Measurements from ENCODE around the gene ZNF765. TPM values are rescaled to one million over a fixed set of nuclear protein-coding genes. Genes with fewer than 3 reads are reported as not detected.
"Not testable (repeated sequence)": the region's sequence is repeated elsewhere in the genome, so short reads cannot be mapped to it uniquely, and the experiment has no call there.

The ZNF765 gene
- polyA plus RNA-seq: 11.0 TPM

DNA sequence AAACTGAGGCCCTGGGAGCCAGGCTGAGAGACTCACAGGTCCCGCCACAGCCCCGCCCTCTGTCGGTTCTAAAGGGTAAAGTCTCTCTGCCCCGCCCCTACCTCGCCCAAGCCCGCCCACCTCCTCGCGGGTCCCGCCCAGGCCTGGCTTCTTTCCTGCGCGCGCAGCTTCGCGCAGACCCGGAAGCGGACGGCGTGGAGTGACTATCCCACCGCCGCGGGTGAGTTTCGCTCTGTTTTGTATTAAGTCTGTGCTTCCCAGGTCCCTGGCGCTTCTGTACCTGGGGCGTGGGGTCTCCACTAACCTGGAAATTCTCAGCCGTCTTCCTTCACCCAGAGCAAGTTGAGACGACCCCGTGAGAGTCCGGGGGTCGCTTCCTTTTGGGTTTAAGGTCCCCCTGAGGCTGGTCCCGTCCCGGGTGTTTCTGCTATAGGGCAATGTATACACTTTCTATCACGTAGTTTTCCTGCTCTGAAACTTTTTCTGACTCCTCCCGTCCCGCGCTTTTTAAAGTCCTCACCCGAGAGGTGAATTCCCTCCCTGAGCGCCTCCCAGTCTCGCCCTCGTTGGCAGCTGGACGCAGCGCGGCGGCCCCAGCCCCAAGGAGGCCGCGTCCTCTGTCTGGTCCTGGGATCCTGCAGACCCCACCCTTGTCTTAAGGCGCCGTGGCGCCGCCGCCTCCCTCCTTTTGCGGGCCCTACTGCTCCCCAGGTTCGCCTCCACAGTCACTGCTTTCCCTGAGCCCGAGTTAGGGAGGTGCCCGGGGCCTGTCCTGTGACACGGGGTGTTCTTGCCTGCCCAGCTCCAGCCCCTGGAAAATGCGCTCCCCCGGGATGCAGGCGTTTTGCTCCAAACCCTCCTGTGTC, at the start of gene ZNF765:
TSS of gene ZNF765 (plus strand) at position 176 of the 866 bp plus-strand sequence. CDS start 2,867 bp downstream, outside the sequence.
- Mint-ChIP-seq H3K36me3 (peaks cover 14% of the 10 kb centered on the region), H3K9me3 (peaks cover 7 to 14% (median 13%) of the 10 kb centered on the region in 3 donors), H3K4me1 (peaks cover 13 to 37% (median 21%) of the 10 kb centered on the region in 3 donors), H3K4me3 (peak within 1 kb of the TSS; percentile 97 to 99 (median 98)), H3K27ac (peak within 1 kb of the TSS; percentile 90 to 96 (median 93)), H3K27me3 (no peaks in the 10 kb centered on the region)

DNA sequence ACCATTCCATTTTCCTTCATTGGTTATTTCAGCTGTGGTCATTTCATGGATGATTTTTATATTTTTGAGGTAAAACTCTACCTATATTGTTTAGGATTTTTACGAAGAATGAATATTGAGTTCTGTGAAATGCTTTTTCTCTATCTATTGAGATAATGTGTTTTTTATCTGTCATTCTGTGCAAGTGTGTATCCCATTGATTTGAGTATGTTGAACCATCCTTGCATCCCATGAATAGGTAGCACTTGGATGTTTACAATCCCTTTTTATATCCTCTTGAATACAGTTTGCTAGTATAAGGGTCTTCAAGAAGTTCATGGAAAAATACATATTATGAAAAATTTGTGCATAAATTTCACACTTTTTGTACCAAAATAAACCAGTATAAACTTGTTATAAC, 39.2 kb upstream of the ZNF765 start:
- H3K27ac Mint-ChIP-seq: peak overlapping the region in 1 of 3 donors; percentile 19
- no peaks in the 10 kb centered on the region for H3K27me3 Mint-ChIP-seq
- H3K4me3 Mint-ChIP-seq: peak overlapping the region in 1 of 4 donors; percentile 5
- peaks cover 8% of the 10 kb centered on the region for H3K36me3 Mint-ChIP-seq
- H3K4me1 Mint-ChIP-seq: peaks cover 0 to 1% (median 0%) of the 10 kb centered on the region in 3 donors
- peaks cover 22 to 45% (median 41%) of the 10 kb centered on the region in 3 donors for H3K9me3 Mint-ChIP-seq

DNA sequence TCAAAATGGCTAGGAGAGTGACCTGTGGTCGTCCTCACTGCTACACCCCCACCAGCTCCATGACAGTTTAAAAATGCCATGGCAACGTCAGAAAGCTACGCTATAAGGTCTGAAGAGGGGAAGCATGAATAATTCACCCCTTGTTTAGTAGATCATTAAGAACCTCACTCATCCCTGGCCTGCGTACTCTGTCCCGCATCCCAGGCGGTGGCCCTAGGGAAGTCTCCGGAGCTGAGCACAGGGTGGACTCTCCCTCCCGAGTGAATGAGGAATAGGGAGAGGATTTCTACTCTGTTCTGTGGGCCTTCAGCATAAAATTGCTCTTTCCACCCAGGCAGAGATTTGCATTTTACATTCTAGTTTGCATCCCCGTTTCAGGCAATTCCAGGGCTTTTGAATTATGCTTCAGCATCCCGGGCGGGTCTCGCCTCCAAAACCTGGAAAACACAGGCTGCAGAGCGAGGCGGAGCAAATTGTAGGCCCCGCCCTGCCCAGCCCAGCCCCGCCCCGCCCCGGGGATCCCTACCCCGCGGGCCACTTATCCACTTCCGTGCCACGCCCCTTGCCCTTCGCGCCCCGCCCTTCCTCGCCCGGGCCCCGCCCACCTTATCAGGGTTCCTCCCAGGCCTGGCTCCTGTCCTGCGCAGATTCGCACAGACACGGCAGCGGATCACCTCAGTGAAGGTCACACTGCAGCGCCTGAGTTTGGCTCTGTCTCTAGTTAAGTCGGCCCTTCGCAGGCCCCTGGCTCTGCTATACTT, 36.9 kb upstream of the ZNF765 start:
- H3K9me3 Mint-ChIP-seq: peaks cover 13 to 32% (median 25%) of the 10 kb centered on the region in 3 donors
- H3K27ac Mint-ChIP-seq: no peak overlapping the region
- peaks cover 0 to 1% (median 0%) of the 10 kb centered on the region in 3 donors for H3K4me1 Mint-ChIP-seq
- H3K4me3 Mint-ChIP-seq: peak overlapping the region in 1 of 4 donors; percentile 8
- H3K36me3 Mint-ChIP-seq: no peaks in the 10 kb centered on the region
- H3K27me3 Mint-ChIP-seq: no peaks in the 10 kb centered on the region

DNA sequence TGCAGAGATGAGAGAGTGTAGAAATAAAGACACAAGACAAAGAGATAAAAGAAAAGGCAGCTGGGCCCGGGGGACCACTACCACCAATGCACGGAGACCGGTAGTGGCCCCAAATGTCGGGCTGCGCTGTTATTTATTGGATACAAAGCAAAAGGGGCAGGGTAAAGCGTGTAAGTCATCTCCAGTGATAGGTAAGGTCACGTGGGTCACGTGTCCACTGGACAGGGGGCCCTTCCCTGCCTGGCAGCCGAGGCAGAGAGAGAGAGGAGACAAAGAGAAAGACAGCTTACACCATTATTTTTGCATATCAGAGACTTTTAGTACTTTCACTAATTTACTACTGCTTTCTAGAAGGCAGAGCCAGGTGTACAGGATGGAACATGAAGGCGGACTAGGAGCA, 34.9 kb upstream of the ZNF765 start:
- Mint-ChIP-seq H3K9me3 (peaks cover 5 to 20% (median 19%) of the 10 kb centered on the region in 3 donors), H3K4me3 (peak overlapping the region in 1 of 4 donors; percentile 29)
- not testable (repeated sequence) for H3K4me1 Mint-ChIP-seq, H3K27ac Mint-ChIP-seq, H3K27me3 Mint-ChIP-seq, H3K36me3 Mint-ChIP-seq

DNA sequence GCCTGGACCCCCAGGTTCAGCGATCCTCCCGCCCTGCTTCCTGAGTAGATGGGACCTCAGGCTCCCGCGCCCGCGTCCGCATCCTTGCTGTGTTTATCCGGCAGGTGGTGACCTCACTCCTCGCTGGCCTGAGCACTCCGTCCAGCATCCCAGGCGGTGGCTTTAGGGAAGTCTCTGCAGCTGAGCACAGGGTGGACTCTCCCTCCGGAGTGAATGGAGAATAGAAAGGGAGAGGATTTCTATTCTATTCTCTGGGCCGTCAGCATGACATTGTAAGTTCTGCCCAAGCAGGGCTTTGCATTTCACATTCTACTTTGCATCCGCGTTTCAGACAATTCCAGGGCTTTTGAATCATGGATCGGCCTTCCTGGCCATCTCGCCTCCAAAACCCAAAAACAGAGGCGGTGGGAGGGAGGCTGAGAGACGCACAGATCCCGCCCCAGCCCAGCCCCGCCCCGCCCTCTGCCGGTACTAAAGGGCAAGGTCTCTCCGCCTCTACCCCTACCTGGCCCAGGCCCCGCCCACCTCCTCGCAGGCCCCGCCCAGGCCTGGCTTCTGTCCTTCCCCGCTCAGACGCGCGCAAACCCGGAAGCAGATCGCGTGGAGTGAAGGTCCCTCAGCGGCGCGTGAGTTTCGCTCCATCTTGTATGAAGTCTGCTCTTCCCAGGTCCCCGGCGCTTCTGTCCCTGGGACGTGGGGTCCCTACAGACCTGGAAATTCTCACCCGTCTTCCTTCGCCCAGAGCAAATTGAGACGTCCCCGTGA, 29.6 kb upstream of the ZNF765 start, which contains the start of gene ZNF525:
TSS of gene ZNF525 (plus strand) at position 572 of the 765 bp plus-strand sequence. CDS start 6,577 bp downstream, outside the sequence.
- Mint-ChIP-seq H3K4me3 (peak within 1 kb of the TSS; percentile 90 to 100 (median 98)), H3K36me3 (peaks cover 9% of the 10 kb centered on the region), H3K4me1 (peaks cover 14 to 19% (median 19%) of the 10 kb centered on the region in 3 donors), H3K27ac (peak within 1 kb of the TSS; percentile 91 to 96 (median 95)), H3K9me3 (peaks cover 0 to 10% (median 9%) of the 10 kb centered on the region in 3 donors), H3K27me3 (no peaks in the 10 kb centered on the region)

DNA sequence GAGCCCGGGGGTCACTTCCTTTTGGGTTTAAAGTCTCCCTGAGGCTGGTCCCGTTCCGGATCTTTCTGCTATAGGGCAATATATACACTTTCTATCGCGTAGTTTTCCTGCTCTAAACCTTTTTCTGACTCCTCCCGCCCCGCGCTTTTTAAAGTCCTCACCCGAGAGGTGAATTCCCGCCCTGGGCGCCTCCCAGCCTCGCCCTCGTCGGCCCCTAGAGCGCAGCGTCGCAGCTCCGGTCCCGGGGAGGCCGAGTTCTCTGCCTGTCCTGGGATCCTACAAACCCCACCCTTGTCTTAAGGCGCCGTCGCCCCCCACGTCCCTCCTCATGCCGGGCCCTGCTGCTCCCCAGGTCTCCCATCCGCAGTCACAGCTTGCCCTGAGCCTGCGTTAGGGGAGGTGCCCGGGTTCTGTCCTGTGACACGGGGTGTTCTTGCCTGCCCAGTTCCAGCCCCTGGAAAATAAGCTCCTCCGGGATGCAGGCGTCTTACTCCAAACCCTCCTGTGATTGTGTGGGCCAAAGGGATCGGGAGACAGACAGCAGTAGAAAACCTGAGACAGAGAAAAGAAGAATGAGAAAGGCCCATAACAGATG, 29.0 kb upstream of the ZNF765 start:
- H3K27ac Mint-ChIP-seq: peak overlapping the region; percentile 91 to 96 (median 95)
- peaks cover 14 to 19% (median 19%) of the 10 kb centered on the region in 3 donors for H3K4me1 Mint-ChIP-seq
- peak overlapping the region; percentile 90 to 100 (median 98) for H3K4me3 Mint-ChIP-seq
- H3K9me3 Mint-ChIP-seq: peaks cover 1 to 11% (median 9%) of the 10 kb centered on the region in 3 donors
- H3K36me3 Mint-ChIP-seq: peaks cover 12% of the 10 kb centered on the region
- H3K27me3 Mint-ChIP-seq: no peaks in the 10 kb centered on the region

DNA sequence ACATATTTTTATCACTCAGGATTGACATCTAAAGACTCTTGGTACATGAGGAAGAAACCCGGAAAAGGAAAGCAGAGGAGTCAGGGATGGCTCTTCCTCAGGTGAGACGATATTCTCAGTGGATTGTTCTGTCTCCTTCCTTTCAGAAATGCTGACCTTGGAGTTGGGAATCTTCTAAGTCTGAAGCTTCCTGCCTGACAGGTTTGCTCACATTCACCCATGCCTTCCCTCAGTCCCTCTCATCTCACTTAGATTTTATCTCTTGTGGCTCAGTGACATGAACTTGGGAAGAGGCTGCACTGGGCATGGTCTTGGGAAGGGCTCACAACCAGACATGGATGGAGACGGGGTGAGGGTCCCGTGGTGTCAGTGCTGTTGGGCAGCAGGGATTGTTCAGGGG, 22.8 kb upstream of the ZNF765 start:
- Mint-ChIP-seq H3K4me3 (peak overlapping the region in 1 of 4 donors; percentile 1), H3K27ac (no peak overlapping the region), H3K9me3 (peaks cover 3 to 10% (median 5%) of the 10 kb centered on the region in 3 donors), H3K27me3 (no peaks in the 10 kb centered on the region), H3K4me1 (peaks cover 2 to 11% (median 3%) of the 10 kb centered on the region in 3 donors), H3K36me3 (peaks cover 32% of the 10 kb centered on the region)

DNA sequence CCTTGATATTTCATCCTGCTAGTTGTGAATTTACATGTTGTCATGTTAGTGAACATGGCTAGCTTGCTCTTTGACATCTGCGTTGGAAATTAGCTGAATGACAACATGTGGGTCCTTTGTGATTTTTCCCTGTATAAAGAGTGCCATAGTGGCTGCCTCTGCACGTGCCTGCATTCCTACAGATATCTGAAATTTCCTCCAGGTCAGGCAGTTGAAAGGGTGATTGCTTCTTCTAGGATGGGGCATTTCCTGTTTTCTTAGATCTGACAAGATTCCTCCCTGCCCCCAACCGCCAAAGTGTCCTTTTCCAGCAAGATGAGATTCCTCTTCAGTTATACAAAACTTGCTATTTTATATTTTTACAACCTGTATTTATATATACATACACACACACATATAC, 20.7 kb upstream of the ZNF765 start:
- Mint-ChIP-seq H3K27me3 (no peaks in the 10 kb centered on the region), H3K4me3 (no peak overlapping the region), H3K9me3 (peaks cover 3 to 13% (median 5%) of the 10 kb centered on the region in 3 donors), H3K27ac (no peak overlapping the region), H3K36me3 (peaks cover 42% of the 10 kb centered on the region), H3K4me1 (peaks cover 0 to 1% (median 0%) of the 10 kb centered on the region in 3 donors)

DNA sequence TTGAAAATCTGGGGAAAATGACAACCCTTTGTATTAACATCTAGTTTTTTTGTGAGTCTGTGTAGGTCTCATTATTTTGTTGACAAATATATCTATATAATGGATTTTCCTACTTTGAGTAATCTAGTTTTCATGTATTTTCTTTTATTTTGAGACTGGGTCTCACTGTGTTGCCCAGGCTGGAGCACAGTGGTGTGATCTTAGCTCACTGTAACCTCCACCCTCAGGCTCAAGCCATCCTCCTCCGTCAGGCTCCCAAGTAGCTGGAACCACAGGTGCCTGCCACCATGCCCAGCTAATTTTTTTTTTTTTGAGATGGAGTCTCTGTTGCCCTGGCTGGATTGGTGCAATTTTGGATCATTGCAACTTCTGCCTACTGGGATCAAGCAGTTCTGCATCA, 20.2 kb upstream of the ZNF765 start:
- Mint-ChIP-seq H3K27me3 (no peaks in the 10 kb centered on the region), H3K9me3 (peaks cover 3 to 17% (median 5%) of the 10 kb centered on the region in 3 donors), H3K4me1 (peaks cover 0 to 1% (median 0%) of the 10 kb centered on the region in 3 donors), H3K36me3 (peaks cover 45% of the 10 kb centered on the region), H3K4me3 (no peak overlapping the region), H3K27ac (peak overlapping the region in 1 of 3 donors; percentile 71)

DNA sequence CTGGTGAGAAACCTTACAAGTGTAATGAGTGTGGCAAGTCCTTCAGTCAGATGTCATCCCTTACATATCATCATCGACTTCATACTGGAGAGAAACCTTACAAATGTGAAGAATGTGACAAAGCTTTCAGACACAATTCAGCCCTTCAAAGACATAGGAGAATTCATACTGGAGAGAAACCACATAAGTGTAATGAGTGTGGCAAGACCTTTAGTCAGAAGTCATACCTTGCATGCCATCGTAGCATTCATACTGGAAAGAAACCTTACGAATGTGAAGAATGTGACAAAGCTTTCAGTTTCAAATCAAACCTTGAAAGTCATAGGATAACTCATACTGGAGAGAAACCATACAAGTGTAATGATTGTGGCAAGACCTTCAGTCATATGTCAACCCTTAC, 13.6 kb upstream of the ZNF765 start:
- no peaks in the 10 kb centered on the region for H3K4me1 Mint-ChIP-seq
- no peaks in the 10 kb centered on the region for H3K27me3 Mint-ChIP-seq
- no peak overlapping the region for H3K4me3 Mint-ChIP-seq
- H3K27ac Mint-ChIP-seq: no peak overlapping the region
- peaks cover 32 to 44% (median 39%) of the 10 kb centered on the region in 3 donors for H3K9me3 Mint-ChIP-seq
- peaks cover 59% of the 10 kb centered on the region for H3K36me3 Mint-ChIP-seq

DNA sequence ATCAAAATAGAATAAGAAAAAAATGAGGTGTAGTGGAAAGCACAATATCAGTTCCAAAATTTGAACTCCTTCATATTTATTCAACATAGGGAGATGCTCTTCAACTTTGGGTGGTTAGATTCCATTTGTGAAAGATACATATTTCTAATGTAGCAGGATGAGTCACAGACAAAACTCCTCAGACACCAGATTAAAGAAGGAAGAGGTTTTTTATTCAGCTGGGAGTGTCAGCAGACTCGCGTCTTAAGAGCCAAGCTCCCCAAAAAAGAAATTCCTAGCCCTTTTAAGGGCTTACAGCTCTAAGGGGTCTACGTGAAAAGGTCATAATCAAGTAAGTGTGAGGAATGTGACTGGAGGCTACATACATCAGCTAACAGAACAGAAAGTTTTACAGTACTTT, 6.8 kb upstream of the ZNF765 start:
- Mint-ChIP-seq H3K4me1 (no peaks in the 10 kb centered on the region), H3K9me3 (peaks cover 22 to 41% (median 29%) of the 10 kb centered on the region in 3 donors), H3K4me3 (peak overlapping the region in 1 of 4 donors; percentile 2), H3K27me3 (no peaks in the 10 kb centered on the region), H3K27ac (no peak overlapping the region), H3K36me3 (peaks cover 20% of the 10 kb centered on the region)

DNA sequence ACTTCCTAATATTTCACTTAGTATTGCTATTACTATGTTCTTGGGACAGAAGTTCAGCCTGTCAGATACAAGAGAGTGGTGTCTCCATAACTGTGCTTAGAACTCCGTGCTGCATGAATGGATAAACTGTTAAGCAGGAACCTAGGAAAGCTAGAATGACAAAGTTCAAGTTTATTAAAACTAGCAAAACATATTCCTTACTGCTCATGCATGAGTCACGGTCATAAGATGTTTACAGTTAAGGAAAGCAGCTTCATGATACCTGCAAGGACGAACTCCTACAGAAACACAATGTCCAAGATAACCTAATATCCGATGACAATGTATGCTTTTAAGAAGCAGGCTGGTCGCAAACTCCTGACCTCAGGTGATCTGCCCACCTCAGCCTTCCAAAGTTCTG, 6.0 kb upstream of the ZNF765 start:
- no peak overlapping the region for H3K27ac Mint-ChIP-seq
- peaks cover 19% of the 10 kb centered on the region for H3K36me3 Mint-ChIP-seq
- H3K9me3 Mint-ChIP-seq: peaks cover 20 to 34% (median 27%) of the 10 kb centered on the region in 3 donors
- no peak overlapping the region for H3K4me3 Mint-ChIP-seq
- H3K27me3 Mint-ChIP-seq: no peaks in the 10 kb centered on the region
- peaks cover 0 to 4% (median 1%) of the 10 kb centered on the region in 3 donors for H3K4me1 Mint-ChIP-seq

DNA sequence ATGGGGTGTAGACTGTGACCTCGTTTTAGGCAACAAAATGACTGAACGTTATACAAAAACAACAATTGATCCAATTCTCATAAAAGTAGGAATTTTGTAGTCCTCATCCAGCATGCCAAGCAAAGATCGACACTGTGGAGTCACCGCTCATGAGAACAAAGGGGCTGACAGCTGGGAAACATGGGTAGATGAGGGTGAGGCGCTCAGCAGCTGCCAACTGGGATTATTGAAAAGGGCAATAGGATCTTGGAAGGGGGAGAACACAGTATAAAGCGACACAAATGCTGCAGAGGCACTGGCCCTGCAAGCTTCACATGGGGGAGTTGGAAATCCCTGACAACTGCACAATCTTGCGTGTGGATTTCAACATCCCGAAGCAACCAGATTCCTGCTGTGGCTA, 5.4 kb upstream of the ZNF765 start:
- H3K4me3 Mint-ChIP-seq: no peak overlapping the region
- H3K9me3 Mint-ChIP-seq: peaks cover 19 to 32% (median 26%) of the 10 kb centered on the region in 3 donors
- H3K4me1 Mint-ChIP-seq: peaks cover 1 to 5% (median 2%) of the 10 kb centered on the region in 3 donors
- peaks cover 17% of the 10 kb centered on the region for H3K36me3 Mint-ChIP-seq
- no peak overlapping the region for H3K27ac Mint-ChIP-seq
- no peaks in the 10 kb centered on the region for H3K27me3 Mint-ChIP-seq

DNA sequence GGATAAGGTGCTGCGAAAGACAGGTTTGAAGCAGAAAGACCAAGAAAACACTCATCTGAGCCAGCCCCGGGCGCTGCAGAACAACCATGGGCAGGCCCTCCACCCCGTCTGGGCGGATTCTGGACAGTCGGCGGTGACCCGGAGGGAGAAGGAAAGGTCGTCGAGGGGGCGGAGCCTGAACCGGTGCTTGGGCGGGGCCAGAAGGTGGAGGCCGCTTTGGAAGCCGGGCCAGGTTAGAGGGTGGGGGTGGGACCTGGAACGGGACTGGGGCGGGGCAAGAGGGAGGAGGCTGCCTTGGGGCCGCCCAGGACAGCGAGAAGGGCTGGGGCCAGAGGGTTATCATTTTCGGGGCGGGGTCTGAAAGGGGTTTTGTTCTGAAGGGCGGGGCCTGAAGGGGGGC, 5.0 kb upstream of the ZNF765 start:
- Mint-ChIP-seq H3K4me1 (peaks cover 4 to 9% (median 5%) of the 10 kb centered on the region in 3 donors), H3K27ac (no peak overlapping the region), H3K9me3 (peaks cover 16 to 28% (median 24%) of the 10 kb centered on the region in 3 donors), H3K36me3 (peaks cover 13% of the 10 kb centered on the region), H3K27me3 (no peaks in the 10 kb centered on the region), H3K4me3 (no peak overlapping the region)

Data from IgD-negative memory B cell (primary cell).